GF-D8 (cell line): Measurements from ENCODE around the gene TOR1B.
"Not testable (repeated sequence)": the region's sequence is repeated elsewhere in the genome, so short reads cannot be mapped to it uniquely, and the experiment has no call there.

Source experiments
- DNase-seq: peaks from one replicate; lab custom pipeline; 2025; lab: John Stamatoyannopoulos, UW

The TOR1B gene

DNA sequence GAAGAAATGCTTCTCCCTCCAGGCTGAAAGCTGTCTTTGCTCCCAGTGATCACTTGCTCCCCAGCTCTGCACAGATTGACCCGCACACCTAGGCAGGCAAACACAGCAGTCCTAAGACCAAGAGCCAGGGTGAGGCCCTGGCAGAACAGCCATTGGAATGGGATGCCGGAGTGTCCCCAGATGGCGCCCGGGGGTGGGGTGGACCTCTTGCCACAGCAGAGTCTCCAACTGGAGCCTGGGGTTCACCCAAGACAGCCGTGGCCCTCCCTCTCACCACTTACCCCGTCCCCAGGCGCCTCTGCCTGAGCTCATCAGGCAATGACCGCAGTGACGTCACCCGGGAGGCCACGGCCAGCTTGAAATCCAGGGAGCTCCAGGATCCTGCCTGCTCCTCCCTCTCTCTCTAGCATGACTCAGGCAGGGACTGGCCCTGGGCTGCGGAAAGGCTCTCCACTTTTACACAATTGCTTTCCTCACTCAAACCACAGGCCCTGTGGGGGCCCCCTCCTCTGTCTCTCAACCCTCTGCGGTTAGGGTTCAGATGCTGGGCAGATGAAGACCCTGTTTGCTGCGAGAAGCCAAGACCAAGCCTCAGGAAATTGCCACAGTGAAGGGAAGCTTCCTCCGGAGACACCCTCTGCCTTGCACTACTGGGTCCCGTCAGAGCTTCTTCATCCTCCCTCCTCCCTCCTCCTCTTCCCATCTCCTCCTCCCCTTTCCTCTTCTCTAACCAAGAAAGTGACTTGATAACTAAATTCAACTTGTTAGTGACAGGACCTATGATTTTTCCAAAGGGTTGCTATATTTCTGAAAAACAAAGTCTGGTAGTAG, 25.8 kb upstream of the TOR1B start:
- peak; percentile 98 for DNase-seq

- no peak for DNase-seq
These were observed 25.2 kb upstream of the TOR1B start for GRCh38 chr9:129777769-129778130.

DNA sequence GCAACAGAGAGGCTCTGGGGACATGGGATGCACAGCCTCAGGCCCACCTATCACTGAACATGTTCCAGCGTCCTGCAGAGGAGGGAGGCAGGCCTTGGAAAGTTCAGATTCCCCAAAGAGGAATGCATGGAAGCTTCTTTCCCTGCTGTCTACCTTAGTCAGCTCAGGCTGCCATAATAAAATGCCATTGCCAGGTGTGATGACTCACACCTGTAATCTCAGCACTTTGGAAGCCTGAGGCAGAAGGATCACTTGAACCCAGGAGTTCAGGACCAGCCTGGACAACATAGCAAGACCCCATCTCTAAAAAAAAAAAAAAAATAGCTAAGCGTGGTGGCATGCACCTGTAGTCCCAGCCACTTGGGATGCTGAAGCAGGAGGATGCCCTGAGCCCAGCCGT, 24.5 kb upstream of the TOR1B start:
- DNase-seq = no peak

- no peak for DNase-seq
These were observed 23.3 kb upstream of the TOR1B start for GRCh38 chr9:129779560-129780190.

DNA sequence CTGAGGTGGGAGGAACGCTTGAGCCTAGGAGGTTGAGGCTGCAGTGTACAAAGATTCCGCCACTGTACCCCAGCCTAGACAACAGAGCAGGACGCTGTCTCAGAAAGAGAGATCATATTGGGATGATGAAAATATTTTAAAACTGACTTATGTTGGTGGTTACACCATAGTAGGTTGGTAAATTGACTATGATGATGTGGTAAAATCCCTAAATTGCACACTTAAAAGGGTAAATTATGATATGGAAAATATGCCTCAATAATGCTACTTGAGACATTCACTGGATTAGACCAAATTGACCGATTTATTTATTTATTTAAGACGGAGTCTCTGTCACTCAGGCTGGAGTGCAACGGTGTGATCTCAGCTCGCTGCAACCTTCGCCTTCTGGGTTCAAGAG, 21.9 kb upstream of the TOR1B start:
- DNase-seq = no peak

GRCh38 chr9:129781981-129782380, 21.0 kb upstream of the TOR1B start:
- DNase-seq = no peak

GRCh38 chr9:129783516-129784361, 19.2 kb upstream of the TOR1B start:
- DNase-seq = peak; percentile 7

DNA sequence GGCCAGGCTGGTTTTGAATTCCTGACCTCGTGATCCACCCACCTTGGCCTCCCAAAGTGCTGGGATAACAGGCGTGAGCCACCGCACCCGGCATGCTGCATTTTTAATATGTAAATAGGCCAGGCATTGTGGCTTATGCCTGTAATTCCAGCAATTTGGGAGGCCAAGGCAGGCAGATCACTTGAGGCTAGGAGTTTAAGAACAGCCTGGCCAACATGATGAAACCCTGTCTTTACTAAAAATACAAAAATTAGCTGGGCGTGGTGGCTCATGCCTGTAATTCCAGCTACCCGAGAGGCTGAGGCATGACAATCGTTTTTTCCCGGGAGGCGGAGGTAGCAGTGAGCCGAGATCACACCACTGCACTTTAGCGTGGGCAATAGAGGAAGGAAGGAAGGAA, 18.0 kb upstream of the TOR1B start:
- DNase-seq = not testable (repeated sequence)

- no peak for DNase-seq
These were observed 17.1 kb upstream of the TOR1B start for GRCh38 chr9:129785866-129786265.

GRCh38 chr9:129786481-129786880, 16.5 kb upstream of the TOR1B start:
- no peak for DNase-seq

DNA sequence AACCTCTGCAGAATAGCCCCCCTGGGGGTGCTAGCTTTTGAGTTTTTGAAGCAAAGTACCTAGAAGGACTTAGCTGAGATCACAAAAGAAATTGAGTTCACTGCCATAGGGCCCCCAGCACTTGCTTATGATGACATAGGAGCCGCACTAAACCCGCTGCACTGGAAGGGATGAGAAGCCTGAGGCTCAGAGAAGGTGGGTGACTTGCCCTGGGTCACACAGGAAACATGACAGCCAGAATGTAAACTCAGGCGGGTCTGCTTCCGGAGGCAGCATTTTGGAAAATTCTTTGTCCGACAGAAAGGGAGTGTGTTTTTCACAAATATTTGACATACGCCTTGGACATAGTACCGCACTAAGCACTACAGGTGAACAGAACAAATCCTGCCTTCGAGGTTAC, 8.4 kb upstream of the TOR1B start:
- no peak for DNase-seq

- not testable (repeated sequence) for DNase-seq
These were observed 7.0 kb upstream of the TOR1B start for GRCh38 chr9:129796029-129796428.

GRCh38 chr9:129798973-129799372, 4.0 kb upstream of the TOR1B start:
- no peak for DNase-seq

GRCh38 chr9:129801504-129801903, 1.5 kb upstream of the TOR1B start:
- DNase-seq = no peak

DNA sequence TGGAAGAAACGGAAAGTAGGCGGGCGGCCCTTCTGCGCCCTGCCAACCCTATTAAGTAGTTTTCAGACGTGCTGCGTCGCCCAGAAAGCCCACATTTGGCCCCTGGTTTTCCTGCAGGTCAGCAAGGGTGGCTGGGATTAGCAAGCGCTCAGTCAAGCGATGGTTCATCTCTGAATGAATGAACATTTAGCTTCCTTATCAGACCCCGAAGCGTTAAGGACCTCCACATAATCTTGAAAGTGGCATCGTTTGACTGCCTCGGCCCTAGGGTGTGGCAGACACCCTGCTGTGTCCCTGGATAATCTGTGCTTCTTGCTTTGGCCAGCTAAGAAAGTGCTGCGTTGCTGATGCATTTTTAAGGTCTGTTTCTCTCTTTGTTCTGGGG, 684 bp downstream of the TOR1B start:
- no peak for DNase-seq

DNA sequence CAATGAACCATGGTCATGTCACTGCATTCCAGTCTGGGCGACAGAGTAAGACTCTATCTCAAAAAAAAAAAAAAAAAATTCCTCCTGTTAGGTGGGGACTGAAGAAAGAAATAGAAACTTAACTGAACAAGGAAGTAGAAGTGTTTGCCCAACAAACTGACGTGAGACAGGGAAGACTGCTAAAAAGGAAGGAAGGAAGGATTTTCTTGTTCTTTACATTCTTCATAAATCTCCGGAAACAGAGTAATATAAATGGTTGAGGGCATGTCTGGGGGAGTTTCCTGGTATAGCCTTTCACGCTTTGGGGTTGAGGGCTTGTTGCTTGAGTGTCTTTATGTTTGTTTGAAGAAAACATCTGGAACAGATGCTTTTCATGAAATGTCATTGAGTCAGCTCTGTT, 3.1 kb downstream of the TOR1B start:
- peak; percentile 85 for DNase-seq

GRCh38 chr9:129809346-129809745, 6.4 kb downstream of the TOR1B start:
- no peak for DNase-seq

DNA sequence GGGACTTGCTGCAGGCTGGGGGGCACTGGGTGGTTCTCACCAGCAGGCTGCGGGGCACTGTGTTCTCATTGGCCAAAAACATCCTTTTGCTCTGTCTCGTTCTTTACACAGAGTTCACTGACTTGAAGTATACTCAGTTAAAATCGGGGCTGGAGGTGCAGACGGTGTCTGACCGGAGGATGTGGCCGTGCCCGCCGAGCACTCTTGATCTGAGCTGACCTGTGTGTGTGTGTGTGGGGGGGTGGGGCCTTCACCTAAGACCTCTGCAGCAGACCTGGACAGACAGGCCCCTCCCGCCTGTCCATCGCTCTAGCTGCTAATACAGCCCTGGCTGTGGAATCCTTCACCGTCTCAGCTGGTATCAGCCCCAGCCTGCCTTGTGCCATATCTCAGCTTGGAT, 7.1 kb downstream of the TOR1B start:
- DNase-seq = no peak

GRCh38 chr9:129810788-129811187, 7.8 kb downstream of the TOR1B start:
- DNase-seq = no peak

- DNase-seq = no peak
These were observed 9.0 kb downstream of the TOR1B start for GRCh38 chr9:129811967-129812363.

GRCh38 chr9:129812385-129812784, 9.4 kb downstream of the TOR1B start:
- DNase-seq = no peak

DNA sequence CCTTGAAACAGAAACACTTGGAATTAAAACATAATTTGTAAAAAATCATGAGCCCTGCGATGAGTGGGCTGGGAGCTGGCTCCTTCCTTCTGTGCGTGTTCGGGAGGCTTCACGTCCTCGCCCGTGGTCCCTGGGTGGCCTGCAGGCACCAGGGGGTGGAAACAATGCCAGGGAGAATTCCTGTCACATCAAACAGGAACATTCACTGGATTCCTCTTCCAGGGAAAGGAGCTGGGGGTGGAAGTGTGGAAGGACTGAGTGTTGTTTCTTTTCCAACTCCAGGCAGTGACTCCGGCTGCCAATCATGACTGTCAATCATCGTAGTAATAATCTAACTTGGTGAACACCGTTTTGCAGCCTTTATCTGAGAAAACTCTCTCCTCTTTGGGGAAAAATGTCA, 10.7 kb downstream of the TOR1B start:
- DNase-seq = no peak
